ENCODE data around the gene RBM19. TPM values are rescaled to one million over a fixed set of nuclear protein-coding genes. Genes with fewer than 3 reads are reported as not detected.

RBM19 gene
- total RNA-seq, 8 experiments from 2014 or later = 9.0 to 51.7 (median 20.2) TPM

DNA sequence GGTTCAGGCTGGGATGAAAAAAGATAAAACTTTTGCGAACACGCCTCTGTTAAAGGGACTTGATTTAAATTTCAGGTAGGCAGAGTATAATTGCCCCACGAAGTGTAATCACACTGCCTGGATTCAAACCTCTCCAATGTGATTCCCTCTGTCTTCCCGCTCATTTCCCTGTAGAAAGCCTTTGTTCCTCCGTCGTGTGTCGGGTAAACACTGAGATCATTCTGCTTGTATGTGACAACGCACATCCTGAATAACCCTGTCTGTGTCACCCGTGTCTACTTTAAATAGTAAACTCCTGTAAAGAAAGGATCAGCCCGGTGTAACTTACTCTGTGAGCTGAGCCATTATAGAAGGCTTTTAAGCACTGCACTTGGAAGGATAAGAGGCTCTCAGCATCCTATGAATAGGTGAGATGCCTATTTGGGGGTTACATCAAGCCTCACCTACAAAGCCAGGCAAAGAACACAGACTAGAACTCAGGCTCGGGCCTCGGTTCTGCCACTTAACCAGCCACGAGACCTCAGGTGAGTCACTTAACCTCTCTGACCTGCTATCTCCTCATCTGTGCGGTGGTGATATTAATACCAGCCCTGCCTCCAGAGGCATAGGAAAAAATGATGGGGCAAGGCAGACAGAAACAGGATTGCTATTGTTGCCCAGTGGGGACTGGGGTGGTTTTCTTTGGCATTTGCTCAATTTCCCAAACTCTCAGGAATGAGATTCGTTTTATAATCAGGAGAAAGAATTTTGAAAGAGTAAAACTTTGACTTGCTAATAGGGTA lies 74.2 kb downstream of the RBM19 start:
- no peak overlapping the region for H3K4me3 ChIP-seq
- in situ Hi-C loops (cut with MboI; ENCODE audit: low pct_unique_long_range_greater_than_20kb in 2 of 9, low sequenced_read_pairs in 9 of 9, unreplicated experiment in 9 of 9) = no loop called here
- WGBS, 10 experiments = 46 to 93% (median 76%) methylated on average over 1 to 15 of the region's 15 CpGs
- H3K27ac ChIP-seq = no peak overlapping the region
- peaks cover 25 to 39% of the 10 kb centered on the region in 2 donors for H3K4me1 ChIP-seq (replicated peaks in 1 of 2)
- ATAC-seq (replicated peaks in 6 of 8) = peak in 5 of 8 experiments; percentile 29 to 65 (median 38)

DNA sequence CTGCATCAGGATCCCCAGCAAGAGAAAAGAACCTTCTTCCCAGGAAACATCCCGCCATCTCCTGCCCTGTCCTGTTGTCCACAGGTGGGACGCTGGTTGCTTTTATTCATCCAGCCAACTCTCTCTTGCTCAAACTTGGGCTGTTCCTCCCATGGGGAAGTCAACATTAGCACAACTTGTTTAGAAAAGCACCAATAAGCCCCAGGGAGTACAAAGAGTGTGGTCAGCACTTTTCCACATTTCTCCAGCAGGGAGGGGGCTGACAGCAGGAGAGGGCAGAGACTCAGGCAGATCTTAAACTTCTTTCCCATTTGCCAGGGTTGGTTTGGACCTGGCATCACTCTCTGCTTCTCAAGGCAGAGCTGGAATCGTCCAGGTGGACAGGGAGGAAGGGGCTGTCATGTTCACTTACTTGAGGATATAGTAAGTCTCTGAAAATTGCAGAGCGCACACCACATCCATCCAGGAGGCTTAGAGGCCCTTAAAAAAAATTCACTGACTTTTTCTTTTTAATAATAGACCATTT lies 74.9 kb downstream of the RBM19 start:
- in situ Hi-C loops (cut with MboI; ENCODE audit: low pct_unique_long_range_greater_than_20kb in 2 of 9, low sequenced_read_pairs in 9 of 9, unreplicated experiment in 9 of 9) = no loop called here
- Histone ChIP-seq H3K4me1 (replicated peaks in 1 of 2) (peaks cover 25 to 39% of the 10 kb centered on the region in 2 donors), H3K4me3 (no peak overlapping the region), H3K27ac (no peak overlapping the region)
- 70 to 100% (median 96%) methylated on average over 1 to 4 of the region's 4 CpGs; no CpG with 5 or more reads in 2 of the 10 experiments for WGBS, 10 experiments
- no peak for ATAC-seq (replicated peaks in 6 of 8)

DNA sequence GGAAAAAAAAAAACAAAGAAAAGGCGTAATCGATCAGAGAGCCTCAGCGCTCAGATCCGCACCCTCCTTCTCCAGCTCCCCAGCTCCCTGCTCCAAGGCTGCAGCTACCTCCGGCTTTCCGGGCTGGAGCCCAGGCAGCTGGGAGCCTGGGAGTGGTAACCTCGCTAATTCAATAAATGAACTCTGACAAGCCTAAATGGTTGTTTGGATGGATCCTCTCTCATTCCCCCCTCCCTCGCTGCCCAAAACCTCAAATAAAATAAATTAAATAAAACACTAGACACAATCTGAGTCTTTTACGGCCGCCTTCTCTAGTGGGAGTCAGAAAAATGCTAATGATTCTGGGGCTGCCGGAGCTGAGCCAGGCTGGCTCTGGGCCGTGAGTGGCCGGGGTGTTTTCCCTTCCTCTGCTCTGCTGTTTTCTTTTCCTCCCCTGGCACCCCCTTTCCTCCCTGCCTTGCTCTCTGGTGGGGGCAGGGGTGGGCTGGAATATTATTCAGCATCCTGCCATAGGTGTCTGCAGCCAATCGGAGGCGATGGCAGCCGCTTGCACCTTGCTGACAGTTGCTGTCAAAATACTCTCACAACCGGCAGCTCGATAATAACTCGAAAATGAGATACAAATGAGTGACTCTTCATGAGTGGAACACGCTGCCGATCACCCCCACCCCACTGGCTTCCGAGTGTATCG lies 76.1 kb downstream of the RBM19 start:
- peaks cover 25 to 39% of the 10 kb centered on the region in 2 donors for H3K4me1 ChIP-seq (replicated peaks in 1 of 2)
- peak overlapping the region in 1 of 2 donors; percentile 28 for H3K27ac ChIP-seq
- peak in 7 of 8 experiments; percentile 47 to 89 (median 80) for ATAC-seq (replicated peaks in 6 of 8)
- peak overlapping the region in 3 of 5 donors; percentile 9 to 12 (median 12) for H3K4me3 ChIP-seq
- in situ Hi-C loops (cut with MboI; ENCODE audit: low pct_unique_long_range_greater_than_20kb in 2 of 9, low sequenced_read_pairs in 9 of 9, unreplicated experiment in 9 of 9) = no loop called here
- 0 to 76% (median 41%) methylated on average over 1 to 10 of the region's 23 CpGs; no CpG with 5 or more reads in 1 of the 10 experiments for WGBS, 10 experiments

DNA sequence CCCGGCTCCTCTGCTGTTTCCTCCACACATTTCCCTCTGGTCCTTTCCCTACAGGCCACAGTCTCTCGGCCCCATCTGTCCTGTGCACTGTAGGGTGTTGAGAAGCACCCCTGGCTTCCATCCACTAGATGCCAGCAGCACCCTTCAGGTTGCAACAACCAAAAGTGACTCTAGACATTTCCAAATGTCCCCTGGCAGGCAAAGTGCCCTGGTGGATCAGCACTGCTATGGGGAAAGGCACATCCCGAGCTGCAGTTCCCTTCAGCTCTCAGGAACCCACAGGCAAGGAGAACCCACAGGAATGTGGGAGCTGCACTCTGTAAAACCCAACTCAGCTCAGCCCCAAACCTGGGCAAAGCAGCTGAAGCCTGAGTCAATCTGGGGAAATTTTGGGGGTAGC lies 77.0 kb downstream of the RBM19 start:
- Histone ChIP-seq H3K4me3 (no peak overlapping the region), H3K4me1 (replicated peaks in 1 of 2) (peaks cover 25 to 39% of the 10 kb centered on the region in 2 donors), H3K27ac (peak overlapping the region in 1 of 2 donors; percentile 11)
- in situ Hi-C loops (cut with MboI; ENCODE audit: low pct_unique_long_range_greater_than_20kb in 2 of 9, low sequenced_read_pairs in 9 of 9, unreplicated experiment in 9 of 9) = no loop called here
- WGBS, 10 experiments = 83 to 100% (median 100%) methylated on average over 1 to 3 of the region's 3 CpGs; no CpG with 5 or more reads in 5 of the 10 experiments
- ATAC-seq (replicated peaks in 6 of 8) = peak in 5 of 8 experiments; percentile 25 to 45 (median 38)

DNA sequence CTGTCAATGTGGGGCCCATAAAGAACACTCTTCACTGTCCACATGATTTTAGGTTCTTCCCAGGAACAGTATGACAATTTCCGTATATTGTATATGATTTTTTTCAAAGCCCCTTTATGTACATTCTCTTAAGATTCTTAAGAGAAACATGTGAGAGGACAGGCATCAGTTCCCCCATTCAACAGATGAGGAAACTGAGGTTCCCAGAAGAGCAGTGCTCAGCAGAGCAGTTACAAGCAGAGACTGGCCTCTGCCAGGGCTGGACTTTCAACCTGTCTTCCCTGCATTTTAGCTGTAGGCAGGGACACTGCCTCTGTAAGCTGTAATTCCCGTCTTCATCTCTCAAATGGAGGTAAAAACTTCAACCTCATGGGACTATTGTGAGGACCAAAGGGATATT lies 77.7 kb downstream of the RBM19 start:
- Histone ChIP-seq H3K27ac (no peak overlapping the region), H3K4me3 (no peak overlapping the region), H3K4me1 (replicated peaks in 1 of 2) (peaks cover 25 to 39% of the 10 kb centered on the region in 2 donors)
- WGBS, 10 experiments = 88 to 100% (median 100%) methylated on average over 1 to 2 of the region's 2 CpGs; no CpG with 5 or more reads in 3 of the 10 experiments
- ATAC-seq (replicated peaks in 6 of 8) = no peak
- in situ Hi-C loops (cut with MboI; ENCODE audit: low pct_unique_long_range_greater_than_20kb in 2 of 9, low sequenced_read_pairs in 9 of 9, unreplicated experiment in 9 of 9) = no loop called here

DNA sequence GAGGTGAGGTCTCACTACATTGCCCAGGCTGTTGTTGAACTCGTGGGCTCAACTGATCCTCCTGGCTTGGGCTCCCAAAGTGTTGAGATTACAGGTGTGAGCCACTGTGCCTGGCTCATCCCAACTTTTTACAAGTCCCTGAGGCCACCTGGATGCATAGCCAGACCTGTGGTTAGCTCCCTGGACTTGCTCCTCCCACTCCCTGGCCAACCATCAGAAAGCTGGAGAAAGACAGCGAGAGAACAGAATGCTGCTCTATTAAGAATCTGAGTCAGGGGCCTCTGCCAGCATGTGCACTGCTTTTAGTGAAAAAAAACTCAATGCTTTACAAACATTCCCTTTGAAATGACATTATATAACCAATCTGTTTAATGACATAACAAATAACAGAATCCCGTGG lies 78.2 kb downstream of the RBM19 start:
- peak in 2 of 8 experiments; percentile 27 to 35 for ATAC-seq (replicated peaks in 6 of 8)
- 17 to 100% (median 67%) methylated on average over 1 to 3 of the region's 3 CpGs; no CpG with 5 or more reads in 4 of the 10 experiments for WGBS, 10 experiments
- Histone ChIP-seq H3K27ac (no peak overlapping the region), H3K4me1 (replicated peaks in 1 of 2) (peaks cover 25 to 39% of the 10 kb centered on the region in 2 donors), H3K4me3 (no peak overlapping the region)
- in situ Hi-C loops (cut with MboI; ENCODE audit: low pct_unique_long_range_greater_than_20kb in 2 of 9, low sequenced_read_pairs in 9 of 9, unreplicated experiment in 9 of 9) = no loop called here

DNA sequence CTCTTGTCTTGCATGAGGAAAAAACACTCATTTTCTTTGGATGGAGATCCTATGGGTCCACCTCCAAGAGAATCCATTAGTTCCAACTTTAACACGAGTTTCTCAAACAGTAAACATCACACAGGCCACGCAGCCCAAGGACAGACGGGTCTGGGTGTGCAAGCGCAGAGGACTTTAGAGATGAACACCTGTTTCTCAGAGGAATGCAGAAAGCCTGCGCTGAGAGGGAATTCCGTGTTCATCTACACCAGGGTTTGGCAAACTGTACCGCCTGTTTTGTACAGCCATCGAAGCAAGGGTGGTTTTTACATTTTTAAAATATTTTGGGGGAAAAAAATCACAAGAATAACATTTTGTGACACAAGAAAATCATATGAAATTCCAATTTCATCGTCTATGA lies 79.4 kb downstream of the RBM19 start:
- in situ Hi-C loops (cut with MboI; ENCODE audit: low pct_unique_long_range_greater_than_20kb in 2 of 9, low sequenced_read_pairs in 9 of 9, unreplicated experiment in 9 of 9) = no loop called here
- H3K27ac ChIP-seq = no peak overlapping the region
- peaks cover 19 to 39% of the 10 kb centered on the region in 2 donors for H3K4me1 ChIP-seq (replicated peaks in 1 of 2)
- 89 to 100% (median 94%) methylated on average over 5 to 9 of the region's 9 CpGs; no CpG with 5 or more reads in 3 of the 10 experiments for WGBS, 10 experiments
- ATAC-seq (replicated peaks in 6 of 8) = no peak
- no peak overlapping the region for H3K4me3 ChIP-seq

DNA sequence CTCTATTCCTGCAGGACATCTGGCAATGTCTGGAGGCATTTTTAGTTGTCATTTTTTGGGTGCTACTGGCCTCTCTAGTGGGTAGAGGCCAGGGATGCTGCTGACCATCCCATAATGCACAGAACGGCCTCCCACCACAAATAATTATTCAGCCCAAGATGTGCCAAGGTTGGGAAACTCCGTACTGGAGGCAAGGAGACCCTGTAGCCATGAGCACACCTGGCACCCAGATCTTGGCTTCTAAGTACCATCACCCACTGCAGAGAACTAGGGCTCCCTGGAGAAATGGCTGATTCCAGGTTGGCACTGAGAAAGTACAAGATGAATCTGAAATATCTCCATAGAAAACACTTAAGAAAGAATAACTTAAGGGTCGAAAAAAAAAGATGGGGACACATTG lies 81.7 kb downstream of the RBM19 start:
- H3K4me1 ChIP-seq (replicated peaks in 1 of 2) = peaks cover 24 to 33% of the 10 kb centered on the region in 2 donors
- in situ Hi-C loops (cut with MboI; ENCODE audit: low pct_unique_long_range_greater_than_20kb in 2 of 9, low sequenced_read_pairs in 9 of 9, unreplicated experiment in 9 of 9) = no loop called here
- no peak overlapping the region for H3K27ac ChIP-seq
- 88 to 100% (median 100%) methylated on average over 1 to 3 of the region's 3 CpGs; no CpG with 5 or more reads in 2 of the 10 experiments for WGBS, 10 experiments
- ATAC-seq (replicated peaks in 6 of 8) = no peak
- no peak overlapping the region for H3K4me3 ChIP-seq

DNA sequence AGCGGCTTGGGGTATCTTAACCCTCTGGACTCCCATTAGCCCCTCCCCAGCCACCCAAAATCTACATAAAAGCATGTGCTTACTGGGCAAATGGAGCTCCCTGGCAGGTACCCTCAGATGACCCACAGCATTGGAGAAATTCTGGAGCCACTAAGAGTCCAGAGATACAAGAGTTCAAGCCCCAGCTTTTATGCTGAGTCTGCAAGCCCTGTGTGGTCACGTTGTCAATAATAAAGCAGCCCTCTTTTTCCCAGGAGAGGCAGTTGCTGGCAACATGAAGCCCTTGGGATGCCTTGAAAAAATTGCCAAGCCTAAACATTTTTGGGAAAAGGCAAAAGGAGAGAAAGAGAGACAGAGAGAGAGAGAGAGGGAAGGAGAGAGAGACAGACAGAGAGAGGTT lies 83.4 kb downstream of the RBM19 start:
- Histone ChIP-seq H3K27ac (no peak overlapping the region), H3K4me3 (no peak overlapping the region), H3K4me1 (replicated peaks in 1 of 2) (peaks cover 19 to 20% of the 10 kb centered on the region in 2 donors)
- no peak for ATAC-seq (replicated peaks in 6 of 8)
- in situ Hi-C loops (cut with MboI; ENCODE audit: low pct_unique_long_range_greater_than_20kb in 2 of 9, low sequenced_read_pairs in 9 of 9, unreplicated experiment in 9 of 9) = no loop called here
- WGBS, 10 experiments = 0 to 100% (median 83%) methylated on average over 1 of the region's 2 CpGs; no CpG with 5 or more reads in 3 of the 10 experiments

DNA sequence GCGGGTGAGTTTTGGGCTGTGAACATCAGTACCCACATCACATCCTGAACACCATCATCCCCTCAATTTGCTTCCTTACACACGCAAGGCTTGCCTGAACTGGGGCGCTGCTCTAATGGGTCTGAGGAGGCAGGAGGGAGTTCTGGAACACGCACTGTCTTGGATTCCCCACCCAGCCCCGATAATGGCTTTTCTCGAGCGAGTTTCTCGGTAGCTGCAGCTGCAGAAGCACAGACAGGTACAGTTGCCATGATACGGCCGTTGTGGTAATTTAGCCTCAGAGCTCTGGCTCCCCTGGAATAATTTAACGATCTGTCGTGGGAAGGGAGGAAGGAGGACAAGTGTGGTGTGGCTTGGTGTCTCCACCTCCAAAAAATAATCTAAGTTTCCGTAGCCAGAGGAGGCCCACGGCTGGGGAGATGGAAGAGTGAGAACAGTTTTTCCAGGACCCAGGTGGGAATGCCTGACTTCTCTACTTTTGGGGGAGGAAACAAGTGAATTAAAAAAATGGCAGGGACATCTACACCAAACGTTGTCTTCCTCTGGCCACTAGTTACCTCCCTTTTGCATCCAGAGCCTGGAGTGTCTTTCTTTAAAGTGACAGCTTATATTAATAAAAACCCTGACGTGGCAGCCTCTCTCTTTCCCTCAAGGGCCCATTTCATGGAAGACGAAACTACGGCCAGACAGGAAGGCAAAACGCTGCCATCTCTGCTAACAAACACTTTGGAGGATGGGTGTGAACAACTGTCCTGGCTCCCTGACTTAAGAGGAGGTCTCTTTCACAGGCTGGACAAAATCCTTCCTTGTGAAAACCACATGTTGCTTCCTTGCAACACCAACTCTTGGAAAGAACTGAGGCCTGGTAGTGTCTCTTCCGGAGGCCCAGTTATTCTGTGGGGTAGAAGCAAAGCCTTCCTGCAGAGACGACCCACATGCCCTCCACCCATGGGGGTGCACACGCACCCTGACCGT lies 84.8 kb downstream of the RBM19 start:
- H3K4me3 ChIP-seq = no peak overlapping the region
- H3K27ac ChIP-seq = no peak overlapping the region
- WGBS, 10 experiments = 53 to 94% (median 82%) methylated on average over 1 to 12 of the region's 23 CpGs
- peaks cover 18 to 19% of the 10 kb centered on the region in 2 donors for H3K4me1 ChIP-seq (replicated peaks in 1 of 2)
- in situ Hi-C loops (cut with MboI; ENCODE audit: low pct_unique_long_range_greater_than_20kb in 2 of 9, low sequenced_read_pairs in 9 of 9, unreplicated experiment in 9 of 9) = no loop called here
- peak in 5 of 8 experiments; percentile 10 to 26 (median 15) for ATAC-seq (replicated peaks in 6 of 8)

DNA sequence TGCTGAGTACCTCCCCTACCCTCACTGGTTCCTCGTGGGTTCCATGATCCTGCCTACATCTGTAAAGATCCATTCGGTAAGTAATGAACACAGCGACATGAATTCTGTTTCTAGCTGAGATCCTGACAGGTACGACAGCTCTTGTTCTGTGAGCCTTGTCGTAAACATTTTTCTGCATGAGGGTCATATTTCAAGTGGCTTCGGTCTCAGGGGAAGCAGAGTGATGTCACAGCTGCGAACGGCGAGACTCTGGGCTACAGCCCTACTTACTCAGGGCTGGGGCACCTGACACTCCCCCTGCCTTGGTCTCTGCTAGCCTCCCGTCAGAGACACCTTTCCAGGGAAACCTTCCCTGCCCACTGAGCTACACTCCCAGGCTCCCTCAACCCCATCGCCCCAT lies 85.8 kb downstream of the RBM19 start:
- H3K4me3 ChIP-seq = no peak overlapping the region
- peak in 5 of 8 experiments; percentile 77 to 90 (median 89) for ATAC-seq (replicated peaks in 6 of 8)
- peak overlapping the region in 1 of 2 donors; percentile 25 for H3K27ac ChIP-seq
- in situ Hi-C loops (cut with MboI; ENCODE audit: low pct_unique_long_range_greater_than_20kb in 2 of 9, low sequenced_read_pairs in 9 of 9, unreplicated experiment in 9 of 9) = no loop called here
- H3K4me1 ChIP-seq (replicated peaks in 1 of 2) = peaks cover 25 to 27% of the 10 kb centered on the region in 2 donors
- WGBS, 10 experiments = 50 to 100% (median 76%) methylated on average over 1 to 6 of the region's 11 CpGs; no CpG with 5 or more reads in 4 of the 10 experiments

DNA sequence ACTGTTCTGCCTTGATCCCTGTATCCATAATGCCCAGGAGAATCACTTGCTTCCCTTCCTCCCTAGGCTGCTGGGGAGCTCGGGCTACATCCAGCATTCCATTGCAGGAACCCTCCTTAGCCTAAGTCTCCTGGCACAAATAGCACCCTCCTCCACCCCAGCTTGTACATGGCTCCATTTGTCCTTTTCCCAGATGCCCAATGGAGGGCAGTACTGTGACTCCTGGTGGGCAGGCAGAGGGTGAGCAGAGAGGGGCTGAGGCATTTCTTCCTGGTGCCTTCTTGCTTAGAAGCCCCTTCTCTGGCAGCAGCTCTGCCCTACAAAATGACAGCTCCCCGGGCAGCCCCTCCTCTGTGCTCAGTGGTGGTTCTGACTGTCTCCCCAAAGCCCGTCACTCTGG lies 86.5 kb downstream of the RBM19 start:
- in situ Hi-C loops (cut with MboI; ENCODE audit: low pct_unique_long_range_greater_than_20kb in 2 of 9, low sequenced_read_pairs in 9 of 9, unreplicated experiment in 9 of 9) = no loop called here
- Histone ChIP-seq H3K4me3 (no peak overlapping the region), H3K27ac (peak overlapping the region in 1 of 2 donors; percentile 25), H3K4me1 (replicated peaks in 1 of 2) (peaks cover 32 to 34% of the 10 kb centered on the region in 2 donors)
- no peak for ATAC-seq (replicated peaks in 6 of 8)
- 83 to 100% (median 100%) methylated on average over 1 to 3 of the region's 3 CpGs; no CpG with 5 or more reads in 4 of the 10 experiments for WGBS, 10 experiments

All from motor neuron (in vitro differentiated cells).